PC-9 (cell line): ENCODE measurements around the gene SCARF2. TPM values are rescaled to one million over a fixed set of nuclear protein-coding genes. Genes with fewer than 3 reads are reported as not detected.
A peak's percentile ranks its signal among the peaks of the same experiment; 100 is the strongest.

ENCODE experiments used
- BruUV-seq: library from RNA; stranded (reverse); fragments of 400-500 nt; replicated peaks from 2 replicates; lab custom pipeline; 2021; lab: Mats Ljungman, UMichigan
- CTCF ChIA-PET: fragments of 300-600 bp; sonication (Branson Sonifier 250); formaldehyde crosslinking; loops from one replicate; lab custom pipeline; 2022; ENCODE audit warnings: antibody characterized with exemption; lab: Charles Lee
- POLR2A ChIA-PET: fragments of 300-600 bp; sonication (Branson Sonifier 250); formaldehyde crosslinking; loops from one replicate; lab custom pipeline; 2022; ENCODE audit warnings: antibody characterized with exemption; ENCODE audit not compliant: unreplicated experiment; lab: Charles Lee
- DNase-seq, 2 experiments: peaks; one replicate each; pipeline versions ENCODE4 v3.0.0 to v3.0.0-alpha.2; 2015 to 2022; ENCODE audit warnings: mixed read lengths in 1 of 2
- H2AFZ ChIP-seq: fragments of 200-600 bp; sonication (generic); 2 replicates; pipeline ENCODE4 v1.8.1; 2017; ENCODE audit warnings: antibody characterized with exemption
- H3F3A ChIP-seq: fragments of 200-600 bp; sonication (generic); 2 replicates; pipeline ENCODE4 v1.8.1; 2017; ENCODE audit warnings: antibody characterized with exemption, mild to moderate bottlenecking, low read depth; ENCODE audit not compliant: insufficient read depth
- H3K27ac ChIP-seq: fragments of 200-600 bp; sonication (generic); 2 replicates; pipeline ENCODE4 v1.6.1; 2016; ENCODE audit warnings: mixed run types
- H3K27me3 ChIP-seq: fragments of 200-600 bp; sonication (generic); 2 replicates; pipeline ENCODE4 v1.6.1; 2016; ENCODE audit warnings: low read depth, mixed run types; ENCODE audit not compliant: insufficient read depth
- H3K36me3 ChIP-seq: fragments of 200-600 bp; sonication (generic); 2 replicates; pipeline ENCODE4 v1.6.1; 2016; ENCODE audit warnings: low read depth, mixed run types
- H3K4me1 ChIP-seq: fragments of 200-600 bp; sonication (generic); replicated peaks from 2 replicates; pipeline ENCODE4 v1.6.1; 2016; ENCODE audit warnings: mixed run types; ENCODE audit not compliant: insufficient read depth
- H3K4me2 ChIP-seq: fragments of 200-600 bp; sonication (generic); 2 replicates; pipeline ENCODE4 v1.6.1; 2017; ENCODE audit warnings: mixed run types
- H3K4me3 ChIP-seq: fragments of 200-600 bp; sonication (generic); 2 replicates; pipeline ENCODE4 v1.6.1; 2016; ENCODE audit warnings: mixed run types
- H3K79me2 ChIP-seq: fragments of 200-600 bp; sonication (generic); 2 replicates; pipeline ENCODE4 v1.6.1; 2017; ENCODE audit warnings: low read depth, mixed run types
- H3K9me2 ChIP-seq: fragments of 200-600 bp; sonication (generic); 2 replicates; pipeline ENCODE4 v1.8.1; 2017; ENCODE audit warnings: mild to moderate bottlenecking; ENCODE audit not compliant: insufficient read depth
- H3K9me3 ChIP-seq: fragments of 200-600 bp; sonication (generic); 2 replicates; pipeline ENCODE4 v1.8.1; 2016; ENCODE audit warnings: low read depth; ENCODE audit not compliant: insufficient read depth
- H4K20me1 ChIP-seq: fragments of 200-600 bp; sonication (generic); 2 replicates; pipeline ENCODE4 v1.8.1; 2017; ENCODE audit not compliant: insufficient read depth
- EZH2 ChIP-seq: fragments of 200-600 bp; sonication (generic); IDR thresholded peaks from 2 replicates; pipeline ENCODE4 v1.8.0; 2017; ENCODE audit warnings: antibody characterized with exemption, low read depth
- intact Hi-C: fragments of 100-400 bp; cut with micrococcal nuclease; formaldehyde crosslinking; loops from one replicate; pipeline ENCODE4 v1.10.0; 2022; ENCODE audit not compliant: unreplicated experiment
- total RNA-seq: library from RNA; stranded (reverse); gene quantifications from 2 replicates; pipeline ENCODE4 v1.2.3, GENCODE V29; 2021
- TF ChIP-seq, protein P1 (sequence below): fragments of 200-600 bp; sonication (generic); conservative IDR thresholded peaks from 2 replicates; pipeline ENCODE4 v1.6.1; 2017; ENCODE audit warnings: mixed run types, antibody characterized with exemption, mild to moderate bottlenecking, moderate library complexity

SCARF2 gene
- total RNA-seq, 1 experiment from 2014 or later, result 0.52 TPM

DNA sequence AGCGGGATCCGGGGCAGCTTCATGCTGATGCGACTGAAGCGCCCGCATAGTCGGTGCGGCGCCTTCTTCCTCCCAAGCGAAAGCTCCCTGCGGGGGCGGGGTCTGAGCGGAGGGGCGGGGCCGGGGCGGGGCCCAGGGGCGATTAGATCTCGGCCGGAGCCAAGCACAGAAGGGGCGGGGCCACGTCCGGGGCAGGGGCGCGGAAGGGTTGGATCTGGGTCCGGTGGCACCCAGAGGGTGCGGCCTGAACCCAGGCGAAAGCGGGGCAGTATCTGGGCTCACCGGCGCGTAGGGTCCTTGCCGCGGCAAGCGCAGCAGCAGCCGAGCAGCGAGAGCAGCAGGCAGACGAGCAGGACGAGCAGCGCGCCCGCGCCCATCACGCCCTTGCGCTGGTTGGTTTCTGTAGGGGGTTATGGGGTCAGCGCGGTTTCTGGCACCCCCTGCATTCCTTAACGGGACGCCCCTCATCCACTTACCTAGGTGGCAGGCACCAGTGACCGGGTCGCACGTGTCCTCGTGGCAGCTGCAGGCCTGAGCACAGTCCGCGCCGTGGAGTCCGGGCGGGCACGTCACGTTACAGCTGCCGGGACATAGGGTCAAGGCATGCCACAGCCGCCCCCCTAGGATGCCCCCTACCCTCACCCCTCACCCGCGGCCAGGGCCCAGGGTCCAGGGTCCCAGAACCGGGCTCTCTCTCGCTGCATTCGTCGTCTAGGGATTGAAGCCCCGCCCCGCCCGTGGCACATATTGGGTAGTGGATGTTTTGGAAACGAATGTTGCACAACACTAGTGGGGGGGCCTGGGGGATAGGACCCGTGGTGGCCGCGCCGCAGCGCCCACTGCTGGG lies 8.1 kb downstream of the SCARF2 start:
- H3F3A ChIP-seq, result no peaks in the 10 kb centered on the region
- H3K4me2 ChIP-seq, result no peak overlapping the region
- no peaks in the 10 kb centered on the region for H3K9me2 ChIP-seq
- no peak overlapping the region for H3K4me3 ChIP-seq
- H3K79me2 ChIP-seq, result no peaks in the 10 kb centered on the region
- no peak overlapping the region for H3K27ac ChIP-seq
- no peaks in the 10 kb centered on the region for H3K9me3 ChIP-seq
- H3K4me1 ChIP-seq, result 0 out of 2 replicates have a peak, but pooled peaks cover 3% of the 10 kb centered on the region
- no peaks in the 10 kb centered on the region; the same call in 1 of the 2 replicates for H3K27me3 ChIP-seq
- H4K20me1 ChIP-seq, result no peaks in the 10 kb centered on the region
- intact Hi-C loops, result no loop called here
- DNase-seq, result peak in 1 of 2 experiments; percentile 42
- CTCF ChIA-PET, result no interaction called here
- no TSS peak for BruUV-seq
- H3K36me3 ChIP-seq, result no peaks in the 10 kb centered on the region
- POLR2A ChIA-PET, result interaction anchor here (0.6 kb wide), 1 partner anchor 149 kb away, joined by 6 read pairs; no protein-coding TSS in a partner anchor
- TF ChIP-seq, protein P1, sequence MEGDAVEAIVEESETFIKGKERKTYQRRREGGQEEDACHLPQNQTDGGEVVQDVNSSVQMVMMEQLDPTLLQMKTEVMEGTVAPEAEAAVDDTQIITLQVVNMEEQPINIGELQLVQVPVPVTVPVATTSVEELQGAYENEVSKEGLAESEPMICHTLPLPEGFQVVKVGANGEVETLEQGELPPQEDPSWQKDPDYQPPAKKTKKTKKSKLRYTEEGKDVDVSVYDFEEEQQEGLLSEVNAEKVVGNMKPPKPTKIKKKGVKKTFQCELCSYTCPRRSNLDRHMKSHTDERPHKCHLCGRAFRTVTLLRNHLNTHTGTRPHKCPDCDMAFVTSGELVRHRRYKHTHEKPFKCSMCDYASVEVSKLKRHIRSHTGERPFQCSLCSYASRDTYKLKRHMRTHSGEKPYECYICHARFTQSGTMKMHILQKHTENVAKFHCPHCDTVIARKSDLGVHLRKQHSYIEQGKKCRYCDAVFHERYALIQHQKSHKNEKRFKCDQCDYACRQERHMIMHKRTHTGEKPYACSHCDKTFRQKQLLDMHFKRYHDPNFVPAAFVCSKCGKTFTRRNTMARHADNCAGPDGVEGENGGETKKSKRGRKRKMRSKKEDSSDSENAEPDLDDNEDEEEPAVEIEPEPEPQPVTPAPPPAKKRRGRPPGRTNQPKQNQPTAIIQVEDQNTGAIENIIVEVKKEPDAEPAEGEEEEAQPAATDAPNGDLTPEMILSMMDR, result no peak
- TF ChIP-seq EZH2, result no peak
- no peak overlapping the region for H2AFZ ChIP-seq

DNA sequence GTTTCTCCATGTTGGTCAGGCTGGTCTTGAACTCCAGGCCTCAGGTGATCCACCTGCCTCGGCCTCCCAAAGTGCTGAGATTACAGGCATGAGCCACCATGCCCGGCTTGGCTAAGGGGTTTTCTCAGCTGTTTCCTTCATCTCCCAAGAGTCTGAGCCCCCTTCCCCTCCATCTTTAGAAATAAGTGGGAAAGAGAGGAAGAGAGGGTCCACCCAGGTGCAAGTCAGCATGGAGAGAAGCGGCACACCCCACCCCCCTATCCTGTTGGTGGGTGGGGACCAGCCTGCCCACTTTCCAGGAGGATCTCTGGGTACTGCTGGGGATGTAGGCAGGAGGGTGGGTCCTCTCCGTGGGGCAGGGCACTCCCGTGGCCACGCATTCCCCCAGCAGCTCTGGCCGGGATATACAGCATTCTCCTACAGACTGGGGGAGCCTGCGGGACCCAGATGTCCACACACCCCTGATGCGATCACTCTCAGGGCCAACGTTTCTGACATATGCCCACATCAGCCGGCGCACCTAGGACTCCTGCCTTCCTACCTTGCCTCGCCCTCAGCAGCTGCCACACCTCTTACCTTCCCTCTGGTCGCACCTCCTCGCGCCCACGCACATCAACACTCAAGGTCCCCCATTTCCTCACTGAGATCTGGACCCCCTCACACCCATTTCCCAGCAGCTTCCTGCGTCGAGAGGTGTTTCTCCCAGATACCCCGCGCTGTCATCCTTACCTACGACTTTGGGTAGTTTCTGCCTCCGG lies 8.9 kb downstream of the SCARF2 start:
- Histone ChIP-seq H3K27ac (no peak overlapping the region), H2AFZ (no peak overlapping the region), H4K20me1 (no peaks in the 10 kb centered on the region), H3F3A (no peaks in the 10 kb centered on the region), H3K36me3 (no peaks in the 10 kb centered on the region), H3K9me3 (no peaks in the 10 kb centered on the region), H3K79me2 (no peaks in the 10 kb centered on the region), H3K4me2 (no peak overlapping the region), H3K4me1 (0 out of 2 replicates have a peak, but pooled peaks cover 3% of the 10 kb centered on the region), H3K9me2 (no peaks in the 10 kb centered on the region), H3K27me3 (no peaks in the 10 kb centered on the region; the same call in 1 of the 2 replicates), H3K4me3 (no peak overlapping the region)
- no peak for DNase-seq
- POLR2A ChIA-PET, result no interaction called here
- TF ChIP-seq EZH2, result no peak
- TF ChIP-seq, protein P1, result no peak
- CTCF ChIA-PET, result no interaction called here
- no TSS peak for BruUV-seq
- intact Hi-C loops, result no loop called here

DNA sequence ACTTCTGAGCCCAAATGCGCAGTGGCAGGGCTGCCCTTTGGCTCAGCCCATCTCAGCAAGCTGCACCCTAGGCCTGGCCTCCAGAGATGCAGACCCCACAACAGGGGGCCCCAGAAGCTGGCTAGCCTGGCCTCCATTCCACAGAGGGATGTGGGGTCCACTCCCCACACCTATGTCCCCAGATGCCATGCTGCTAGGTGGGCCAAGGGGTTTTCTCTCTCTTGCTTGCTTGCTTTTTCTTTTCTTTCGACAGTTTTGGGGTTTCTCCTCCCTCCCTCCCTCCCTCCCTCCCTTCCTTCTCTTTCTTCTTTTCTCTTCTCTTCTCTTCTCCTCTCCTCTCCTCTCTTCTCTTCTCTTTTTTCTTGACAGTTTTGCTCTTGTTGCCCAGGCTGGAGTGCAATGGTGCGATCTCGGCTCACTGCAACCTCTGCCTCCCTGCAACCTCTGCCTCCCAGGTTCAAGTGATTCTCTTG lies 9.6 kb downstream of the SCARF2 start:
- no peaks in the 10 kb centered on the region for H3K36me3 ChIP-seq
- H3K9me3 ChIP-seq, result no peaks in the 10 kb centered on the region
- H3K27ac ChIP-seq, result no peak overlapping the region
- H2AFZ ChIP-seq, result no peak overlapping the region
- intact Hi-C loops, result no loop called here
- H3F3A ChIP-seq, result no peaks in the 10 kb centered on the region
- H4K20me1 ChIP-seq, result no peaks in the 10 kb centered on the region
- H3K27me3 ChIP-seq, result no peaks in the 10 kb centered on the region; the same call in 1 of the 2 replicates
- no TSS peak for BruUV-seq
- DNase-seq, result no peak
- H3K4me1 ChIP-seq, result 0 out of 2 replicates have a peak, but pooled peaks cover 3% of the 10 kb centered on the region
- POLR2A ChIA-PET, result no interaction called here
- no peak overlapping the region for H3K4me2 ChIP-seq
- TF ChIP-seq, protein P1, result no peak
- TF ChIP-seq EZH2, result no peak
- H3K4me3 ChIP-seq, result no peak overlapping the region
- CTCF ChIA-PET, result no interaction called here
- H3K9me2 ChIP-seq, result no peaks in the 10 kb centered on the region
- no peaks in the 10 kb centered on the region for H3K79me2 ChIP-seq
